Measurements from ENCODE around the gene MFSD6.
"Not testable (repeated sequence)": the region's sequence is repeated elsewhere in the genome, so short reads cannot be mapped to it uniquely, and the experiment has no call there.

MFSD6 gene

DNA sequence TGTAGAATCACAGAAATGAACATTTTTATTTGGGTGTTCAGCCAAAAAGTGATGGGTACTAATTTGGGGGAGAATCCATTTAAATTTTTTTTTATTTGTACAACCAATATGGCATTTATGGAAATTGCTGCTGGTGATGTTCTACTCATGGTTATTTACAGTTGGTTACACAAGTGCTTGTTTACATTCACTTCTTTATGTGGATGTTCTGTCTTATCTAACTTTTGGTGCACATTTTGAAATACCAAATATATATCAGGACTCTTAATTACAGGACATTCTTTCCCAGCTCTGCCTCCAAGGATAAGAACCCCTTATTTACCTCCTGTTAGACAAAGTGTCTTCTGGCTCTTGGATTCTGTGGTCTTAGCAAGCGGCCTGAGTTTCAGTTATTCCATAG lies 91.1 kb downstream of the MFSD6 start:
- FAIRE-seq = no peak
- DNase-seq (ENCODE audit: low spot score) = no peak

DNA sequence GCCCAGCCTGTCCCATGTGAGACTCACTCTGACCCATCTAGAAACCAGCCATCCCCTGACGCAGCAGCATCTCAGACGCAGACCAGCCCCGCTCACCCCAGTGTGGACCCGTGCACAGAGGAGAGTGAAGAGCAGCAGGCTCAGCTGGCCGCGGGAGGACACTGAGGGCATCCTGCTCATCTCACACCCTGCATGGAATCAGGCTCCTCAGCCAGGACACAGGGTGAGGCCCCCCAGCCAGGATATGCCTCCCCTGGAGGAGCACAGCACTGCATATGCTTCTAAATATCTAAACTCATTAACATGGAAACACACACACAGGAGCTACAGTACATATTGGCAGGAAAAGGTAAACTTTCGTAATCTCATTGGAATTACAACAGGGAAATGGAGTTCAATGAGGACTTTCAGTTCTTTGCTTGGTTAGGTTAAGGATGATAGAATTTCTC lies 91.9 kb downstream of the MFSD6 start:
- DNase-seq (ENCODE audit: low spot score) = no peak

DNA sequence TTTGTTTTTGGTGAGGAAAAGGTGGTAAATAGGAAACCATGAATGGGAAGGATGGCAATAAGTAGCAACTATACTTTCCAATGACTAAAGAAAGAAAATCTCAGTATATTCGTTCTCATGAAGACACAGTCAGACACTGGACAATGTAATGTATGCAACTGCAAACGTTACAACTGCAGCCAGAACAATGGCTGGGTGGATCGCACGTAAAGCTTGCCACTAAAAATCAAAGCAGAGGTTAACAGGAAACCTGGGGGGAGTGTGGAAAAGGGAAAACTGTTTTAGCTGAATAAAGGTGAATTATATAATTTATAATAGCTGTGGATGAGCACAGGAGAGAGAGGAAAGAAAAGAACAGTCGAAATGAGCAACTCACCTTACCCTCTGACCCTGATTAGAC lies 93.1 kb downstream of the MFSD6 start:
- DNase-seq (ENCODE audit: low spot score) = no peak

More for the DNA sequence above, 91.9 kb downstream of the MFSD6 start:
- no peak for FAIRE-seq

DNA sequence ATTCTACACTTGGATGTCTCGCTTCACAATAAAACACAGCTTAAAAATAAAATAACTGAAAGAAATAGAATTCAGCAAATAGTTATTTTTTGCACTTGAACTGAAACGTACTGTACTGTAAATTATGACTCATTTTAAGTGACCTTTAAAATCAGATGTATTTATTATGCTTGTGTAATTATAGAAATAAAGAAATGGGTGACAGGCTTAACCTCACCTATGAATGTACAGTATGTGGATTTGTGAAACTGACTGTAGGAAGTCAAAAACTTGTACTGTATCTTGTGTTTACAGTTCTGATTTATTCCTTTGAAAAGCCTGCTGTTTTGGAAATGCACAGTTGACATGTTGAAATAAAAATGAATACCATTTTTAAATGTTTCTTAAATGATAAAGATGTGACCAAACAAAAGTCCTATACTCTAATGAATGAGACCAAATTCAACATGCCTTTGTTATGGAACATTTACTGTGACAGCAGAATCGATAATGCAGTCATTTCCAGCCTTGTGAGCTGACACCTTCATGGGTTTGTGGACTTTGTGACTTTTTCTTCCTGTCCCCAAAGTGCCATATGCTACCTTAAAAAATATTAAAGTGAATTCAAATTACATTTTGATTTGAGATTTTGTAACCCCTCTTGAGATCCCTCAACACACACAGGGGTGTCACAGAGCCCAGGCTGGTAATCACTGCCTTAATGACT lies 93.7 kb downstream of the MFSD6 start:
- FAIRE-seq (no peak), DNase-seq (ENCODE audit: low spot score) (no peak)

More for the DNA sequence above, 93.1 kb downstream of the MFSD6 start:
- no peak for FAIRE-seq

DNA sequence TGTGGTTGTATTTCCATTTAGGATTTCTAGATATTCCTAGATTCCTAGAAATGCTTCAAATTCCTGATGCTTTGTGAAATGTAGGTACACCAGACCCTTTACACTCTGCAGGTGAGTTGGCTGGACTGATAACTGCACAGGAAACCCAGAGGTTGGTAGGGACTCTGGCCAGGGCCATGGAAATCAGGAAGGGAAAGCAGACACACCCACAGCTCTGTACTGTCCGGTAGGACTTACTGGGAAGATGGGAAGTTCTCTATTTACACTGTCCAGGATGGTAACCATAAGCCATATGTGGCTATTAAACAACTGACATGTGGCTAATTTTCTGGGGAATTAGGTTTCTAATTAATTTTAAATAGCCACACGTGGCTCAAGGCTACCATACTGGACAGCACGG lies 94.9 kb downstream of the MFSD6 start:
- FAIRE-seq = no peak
- DNase-seq (ENCODE audit: low spot score) = no peak

DNA sequence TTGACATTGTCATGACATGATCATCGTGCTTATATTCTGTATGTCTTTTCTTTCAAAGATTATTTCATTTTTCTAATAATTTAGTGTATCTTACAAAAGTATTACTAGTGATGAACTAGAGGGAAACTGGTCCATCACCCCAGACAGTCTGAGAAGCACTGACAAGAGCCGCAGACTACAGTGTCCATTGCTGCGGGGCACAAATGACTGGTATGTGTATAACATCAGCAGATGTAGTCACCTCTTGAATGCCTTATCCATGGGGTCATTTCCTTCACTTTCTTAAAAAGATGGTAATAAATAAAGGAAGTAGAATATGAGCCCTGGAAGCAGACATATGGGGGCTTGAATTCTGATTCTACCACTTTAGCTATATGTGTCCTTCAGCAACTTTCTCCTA lies 96.8 kb downstream of the MFSD6 start:
- DNase-seq (ENCODE audit: low spot score) (no peak), FAIRE-seq (no peak)

DNA sequence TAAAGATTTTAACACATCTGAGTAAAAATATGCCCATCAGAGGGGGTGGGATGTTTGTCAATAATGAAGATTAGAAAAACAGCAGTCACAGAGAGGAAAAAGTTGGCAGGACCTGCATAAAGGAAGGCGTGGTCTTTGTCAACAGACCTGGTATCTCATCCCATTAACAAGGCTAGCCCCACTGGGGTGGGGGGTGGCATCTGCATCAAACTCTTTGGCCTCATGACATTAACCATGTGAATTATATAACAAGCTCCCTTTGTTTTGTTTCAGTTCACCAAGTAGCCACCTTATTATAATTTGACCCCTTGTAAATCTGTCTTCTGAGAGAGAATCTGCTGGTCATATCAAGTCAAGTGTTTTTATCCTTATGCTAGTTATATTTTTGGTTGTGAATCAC lies 97.5 kb downstream of the MFSD6 start:
- FAIRE-seq (no peak), DNase-seq (ENCODE audit: low spot score) (no peak)

DNA sequence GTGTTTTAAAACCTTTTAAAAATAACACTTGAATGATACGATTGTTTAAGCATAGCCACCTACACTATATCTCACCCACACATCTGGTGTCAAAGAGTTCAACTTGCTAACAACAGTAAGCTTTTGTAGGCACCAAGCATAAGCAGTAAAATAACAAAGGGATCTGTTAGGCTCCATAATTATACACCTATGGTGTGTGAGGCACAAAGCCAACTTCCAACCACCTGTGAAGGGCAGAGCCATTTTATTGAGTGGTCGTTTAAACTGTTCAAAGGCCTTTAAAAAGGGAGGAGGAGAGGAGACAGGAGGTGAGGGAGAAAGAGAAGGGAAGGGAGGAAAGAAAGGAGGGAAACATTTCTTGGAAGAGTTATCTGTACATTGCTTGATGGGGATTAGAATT lies 98.5 kb downstream of the MFSD6 start:
- FAIRE-seq (no peak), DNase-seq (ENCODE audit: low spot score) (no peak)

DNA sequence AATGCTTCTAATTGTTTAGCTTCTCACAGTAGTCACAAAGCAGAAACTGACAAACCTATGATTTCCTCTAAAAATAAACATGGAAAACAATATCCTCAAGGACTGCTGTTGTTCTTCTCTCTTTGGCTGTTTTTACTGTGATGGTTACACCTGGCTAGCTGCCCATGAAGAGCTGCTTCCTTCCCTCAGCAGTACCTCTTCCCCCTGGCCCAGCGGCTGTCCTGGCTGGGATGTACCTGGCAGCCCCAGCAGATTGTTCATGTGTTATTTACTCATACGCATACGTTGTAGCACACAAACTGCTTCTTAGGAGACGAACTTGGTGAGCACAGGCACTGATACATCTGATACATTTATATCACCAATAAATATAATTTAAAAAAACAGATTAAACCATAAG lies 99.0 kb downstream of the MFSD6 start:
- DNase-seq (ENCODE audit: low spot score) (no peak), FAIRE-seq (no peak)

DNA sequence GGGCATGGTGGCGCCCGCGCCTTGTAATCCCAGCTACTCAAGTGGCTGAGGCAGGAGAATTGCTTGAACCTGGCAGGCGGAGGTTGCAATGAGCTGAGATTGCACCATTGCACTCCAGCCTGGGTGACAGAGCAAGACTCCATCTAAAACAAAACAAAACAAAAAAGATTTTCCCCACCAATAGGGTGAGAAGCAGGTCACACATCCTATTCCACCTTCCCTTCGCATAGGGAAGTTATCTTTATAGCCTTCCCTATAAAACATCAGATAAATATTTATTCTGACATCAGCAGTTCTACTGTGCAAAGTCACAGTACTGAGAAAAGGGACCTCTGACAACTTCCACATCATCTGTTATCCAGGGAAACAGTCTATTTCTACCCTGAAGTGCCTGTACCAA lies 101.7 kb downstream of the MFSD6 start:
- FAIRE-seq; DNase-seq (ENCODE audit: low spot score): not testable (repeated sequence)

DNA sequence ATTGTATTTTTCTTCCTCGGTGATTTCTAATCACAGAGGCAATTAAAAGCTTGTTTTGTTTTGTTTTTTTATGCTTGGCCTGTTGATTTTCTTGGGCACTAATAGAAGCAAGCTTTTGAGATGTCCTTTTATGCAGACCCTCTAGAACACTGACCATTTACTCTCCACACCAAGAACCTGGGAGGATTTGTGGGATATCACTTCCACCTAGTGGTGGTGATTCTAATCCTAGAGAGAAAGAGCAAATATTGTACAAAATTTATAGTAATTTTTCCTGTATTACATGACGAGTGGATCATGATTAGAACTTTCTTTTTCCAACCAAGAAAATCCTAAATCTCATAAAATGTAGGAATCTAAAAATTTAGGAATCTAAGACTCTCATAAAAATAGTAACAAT lies 102.9 kb downstream of the MFSD6 start:
- FAIRE-seq (no peak), DNase-seq (ENCODE audit: low spot score) (no peak)

DNA sequence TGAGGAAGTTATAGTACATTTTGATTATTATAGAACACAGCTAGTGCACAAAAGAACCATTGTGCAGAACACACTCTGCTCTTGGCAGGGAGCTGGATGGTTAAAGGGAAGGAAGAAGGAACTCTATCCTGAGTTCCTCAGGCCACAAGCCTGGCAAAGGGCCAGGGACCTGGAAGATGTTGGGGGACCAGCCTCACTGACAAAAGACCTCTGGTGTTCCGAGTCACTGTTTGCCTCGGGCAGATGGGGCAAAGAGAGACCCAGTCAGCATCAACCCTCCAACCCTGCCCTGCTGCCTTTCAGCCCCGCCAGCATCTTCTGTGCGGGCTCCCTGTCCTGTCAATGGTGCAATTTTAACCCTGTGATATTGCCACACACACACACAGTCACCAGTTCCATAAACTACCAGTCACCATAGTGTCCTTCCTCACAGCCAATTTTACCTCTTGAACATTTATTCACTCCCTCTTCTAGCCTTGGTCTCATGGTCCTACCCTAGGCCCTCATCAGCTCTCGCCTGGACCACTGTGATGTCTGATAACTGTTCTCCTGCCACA lies 104.5 kb downstream of the MFSD6 start:
- FAIRE-seq (no peak), DNase-seq (ENCODE audit: low spot score) (no peak)

DNA sequence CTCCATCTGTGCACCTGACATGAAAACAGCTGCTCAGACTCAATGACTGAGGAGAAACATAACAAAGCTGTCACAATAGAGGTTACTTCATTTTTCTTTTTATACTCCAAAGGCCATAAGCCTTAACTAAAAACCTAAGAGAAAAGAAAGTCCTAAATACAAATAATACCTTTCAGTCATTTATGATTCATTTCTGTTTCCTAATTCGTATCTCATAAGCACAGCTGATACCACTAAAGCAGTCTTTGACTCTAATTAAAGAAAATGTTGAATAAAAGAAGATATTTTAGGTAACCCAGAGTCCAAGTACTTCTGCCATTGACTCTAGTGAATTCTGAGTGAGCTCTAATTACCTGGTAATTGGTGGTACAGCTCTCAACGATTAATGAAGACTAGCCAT lies 105.7 kb downstream of the MFSD6 start:
- no peak for FAIRE-seq
- no peak for DNase-seq (ENCODE audit: low spot score)

DNA sequence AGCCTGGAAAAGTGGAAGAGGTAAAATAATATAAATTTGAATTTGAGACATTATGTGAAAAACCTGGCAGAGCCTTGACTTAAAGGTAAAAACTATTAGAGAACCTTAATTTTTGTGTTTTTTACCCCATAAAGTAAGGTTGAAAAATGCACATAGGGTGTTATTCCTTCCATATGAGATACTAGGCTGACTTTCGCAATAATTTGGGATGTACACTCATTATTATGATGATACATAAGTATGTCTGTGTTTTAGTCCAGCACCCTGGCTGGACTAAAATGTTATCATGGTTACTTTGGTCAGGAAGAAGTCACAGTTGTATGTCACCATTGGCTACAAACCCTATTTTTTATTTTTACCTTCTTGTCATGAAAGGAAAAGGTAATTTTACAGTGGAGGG lies 106.5 kb downstream of the MFSD6 start:
- FAIRE-seq (no peak), DNase-seq (ENCODE audit: low spot score) (no peak)

DNA sequence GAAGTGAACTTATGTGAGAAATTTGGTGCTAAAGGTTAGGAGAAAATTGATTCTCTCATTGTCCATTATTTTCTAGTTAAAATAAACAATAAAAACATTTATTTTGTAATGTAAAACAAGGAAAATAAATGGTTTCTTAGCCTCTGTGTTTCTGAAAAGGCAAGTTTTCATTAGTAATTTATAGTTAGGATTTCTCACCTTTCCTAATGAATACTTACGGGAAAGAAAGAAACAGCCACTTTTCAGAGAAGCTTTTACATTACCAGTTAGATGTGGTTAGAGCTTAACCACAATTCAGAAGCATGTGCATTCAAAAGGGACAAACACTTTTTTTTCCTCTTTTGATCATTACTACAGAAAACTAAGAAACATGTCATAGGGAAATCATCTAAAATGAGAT lies 107.5 kb downstream of the MFSD6 start:
- FAIRE-seq = no peak
- no peak for DNase-seq (ENCODE audit: low spot score)

DNA sequence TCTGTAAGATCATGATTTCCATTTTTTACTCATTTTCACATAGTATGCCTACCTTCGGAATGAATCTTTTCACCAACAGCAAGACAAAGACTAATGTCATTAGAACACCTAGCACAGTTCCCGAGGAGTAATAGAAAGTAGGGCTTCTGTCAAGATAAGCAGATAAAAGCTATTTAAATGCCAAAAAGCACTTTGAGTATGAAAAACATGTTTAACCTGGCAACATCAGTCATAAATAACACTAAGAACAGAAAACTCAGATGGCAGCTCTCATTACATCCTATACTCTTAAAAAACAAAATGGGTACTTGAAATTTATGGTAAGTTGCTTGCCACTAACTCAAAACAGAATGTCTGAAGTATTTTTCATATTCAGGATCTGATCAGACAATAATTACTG lies 109.3 kb downstream of the MFSD6 start:
- no peak for DNase-seq (ENCODE audit: low spot score)
- FAIRE-seq = no peak

DNA sequence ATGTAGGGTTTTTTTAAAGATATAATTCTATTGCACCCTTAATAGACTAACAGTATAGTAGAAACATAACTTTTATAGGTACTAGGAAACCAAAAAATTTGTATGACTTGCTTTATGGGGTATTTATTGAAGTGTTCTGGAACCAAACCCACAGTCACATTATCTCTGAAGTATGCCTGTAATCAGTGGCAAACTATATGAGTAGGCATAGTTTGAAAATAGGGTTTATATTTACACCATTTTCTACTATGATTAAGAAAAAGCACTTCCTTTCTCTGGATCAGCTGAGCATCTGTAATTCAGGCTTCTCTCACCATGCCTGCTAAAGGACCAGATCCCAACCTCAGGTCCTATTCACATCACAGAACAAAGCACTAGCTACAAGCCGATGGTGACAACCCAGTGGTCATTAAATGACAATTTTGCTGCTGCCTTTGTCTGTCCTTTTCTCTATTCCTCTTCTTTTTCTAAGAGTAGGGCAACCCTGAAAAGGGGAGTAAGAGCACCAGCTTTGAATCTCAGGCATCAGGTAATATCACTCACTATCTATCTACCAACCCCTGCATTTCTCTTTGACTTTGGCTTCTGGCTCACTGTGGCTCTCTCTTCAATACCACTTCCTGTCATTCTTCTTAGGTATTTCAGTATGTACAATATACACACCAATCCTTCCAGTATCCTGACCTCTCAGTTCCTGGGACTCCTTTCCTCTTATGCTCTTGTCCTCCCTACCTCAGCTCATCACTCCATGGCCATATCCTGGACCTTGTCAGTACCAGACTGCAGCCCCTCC lies 112.0 kb downstream of the MFSD6 start:
- no peak for FAIRE-seq
- DNase-seq (ENCODE audit: low spot score) = no peak

DNA sequence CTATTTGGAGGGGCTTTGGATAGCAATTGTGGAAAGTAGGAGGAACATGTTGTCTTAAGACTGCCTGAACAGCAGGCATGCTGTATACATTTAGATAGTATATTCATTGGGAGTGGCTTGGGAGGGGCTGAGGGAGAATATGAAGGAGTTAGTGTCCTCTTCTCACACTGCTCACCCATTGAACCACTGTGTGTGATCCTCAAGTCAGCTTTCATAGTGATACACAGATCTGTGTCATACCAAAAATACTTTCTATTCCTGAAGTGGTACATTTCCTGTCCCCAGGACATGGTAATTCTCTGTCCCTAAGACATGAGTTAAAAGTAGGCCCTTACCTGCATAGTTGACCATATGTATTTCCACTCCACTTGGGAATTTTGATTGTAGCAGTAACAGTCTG lies 116.8 kb downstream of the MFSD6 start:
- no peak for DNase-seq (ENCODE audit: low spot score)
- no peak for FAIRE-seq

DNA sequence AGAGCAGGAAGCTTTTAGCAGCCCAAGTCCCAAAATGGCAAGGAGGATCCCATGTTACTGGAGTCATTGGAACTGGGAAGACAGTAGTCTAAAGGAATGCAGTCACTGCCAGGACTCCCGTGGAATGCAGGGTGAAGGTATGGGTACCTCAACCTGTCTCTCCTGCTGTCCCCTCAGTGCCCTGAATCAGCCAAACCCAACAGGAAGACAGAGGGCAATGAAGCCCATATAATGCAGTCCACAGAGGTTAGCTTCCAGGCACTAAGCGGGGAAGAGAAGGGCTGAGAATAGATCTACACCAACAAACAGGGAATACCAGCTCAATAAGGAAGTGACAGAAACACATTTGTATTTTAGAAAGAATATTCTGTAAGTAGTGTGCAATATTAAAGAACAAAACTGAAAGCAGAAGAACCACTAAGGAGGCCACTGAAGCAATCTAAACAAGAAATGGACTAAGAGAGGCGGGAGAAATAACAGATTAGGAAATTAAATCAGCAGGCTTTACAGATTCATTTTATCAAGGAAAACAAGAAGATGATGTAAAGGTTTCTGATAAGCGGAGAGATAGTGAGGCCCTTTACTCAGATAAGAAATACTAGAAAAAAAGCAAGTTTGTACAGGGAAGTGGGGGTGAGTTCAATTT lies 118.1 kb downstream of the MFSD6 start:
- no peak for DNase-seq (ENCODE audit: low spot score)
- no peak for FAIRE-seq

DNA sequence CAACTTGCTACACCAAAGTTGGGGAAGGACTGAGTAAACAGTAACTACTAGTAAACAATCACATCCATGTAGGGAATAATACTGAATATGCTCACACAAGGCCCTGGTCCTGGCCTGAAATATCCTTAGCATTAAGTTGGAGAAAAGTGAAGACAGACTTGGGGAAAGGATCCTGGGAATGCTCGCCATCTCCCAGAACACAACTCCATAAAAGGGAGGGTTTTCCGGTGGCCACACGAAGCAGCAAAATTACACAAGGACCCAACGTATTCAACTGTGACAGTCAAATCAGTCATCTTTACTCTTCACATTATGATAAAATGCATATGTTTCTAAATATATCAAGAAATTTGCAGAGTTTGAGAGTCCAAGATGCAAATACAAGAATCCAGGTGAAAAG lies 119.1 kb downstream of the MFSD6 start:
- no peak for FAIRE-seq

DNA sequence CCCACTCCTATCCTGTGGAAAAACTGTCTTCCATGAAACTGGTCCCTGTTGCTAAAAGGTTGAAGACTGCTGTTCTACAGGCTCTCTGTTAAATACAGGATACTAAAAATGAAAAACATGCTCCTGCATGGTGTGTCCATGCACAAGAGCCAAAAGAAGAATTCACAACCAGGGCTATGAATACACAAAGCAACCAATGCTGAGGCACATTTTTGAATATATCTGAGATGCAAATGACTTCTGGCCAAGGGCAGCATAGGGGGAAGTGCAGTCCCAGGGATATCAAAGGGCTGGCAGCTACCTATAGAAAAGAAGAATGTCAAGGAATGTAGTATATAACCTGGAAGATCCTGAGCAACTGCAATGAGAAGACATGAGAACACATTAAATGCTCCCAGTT lies 119.8 kb downstream of the MFSD6 start:
- DNase-seq (ENCODE audit: low spot score) = no peak
- no peak for FAIRE-seq

More for the DNA sequence above, 119.1 kb downstream of the MFSD6 start:
- DNase-seq (ENCODE audit: low spot score) = no peak

DNA sequence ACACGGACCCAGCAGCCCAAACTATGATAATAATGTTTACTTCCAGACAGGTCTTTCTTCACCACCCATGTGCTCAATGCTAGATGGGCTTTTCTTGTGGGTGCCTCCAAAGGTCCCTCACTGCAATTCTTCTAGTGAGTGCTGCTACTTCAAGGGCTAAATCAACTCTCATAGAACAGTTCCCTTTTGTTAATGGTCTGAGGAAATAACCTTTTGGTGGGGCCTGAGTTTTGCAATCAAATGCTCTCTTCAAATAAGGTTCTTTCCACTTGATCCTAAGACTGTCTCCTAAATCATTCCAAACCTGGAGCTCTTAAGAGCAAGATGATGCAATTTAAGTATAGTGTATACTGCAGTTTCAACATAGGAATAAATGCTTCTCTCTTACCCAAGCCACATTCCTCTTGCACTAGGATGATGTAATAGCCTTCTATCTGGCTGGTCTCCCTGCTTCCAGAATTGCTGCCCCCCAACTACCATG lies 120.4 kb downstream of the MFSD6 start:
- no peak for DNase-seq (ENCODE audit: low spot score)
- no peak for FAIRE-seq

All from urothelium cell line (cell line).